Thoracic aorta (tissue), 2 donors: ENCODE data around the gene BANF1. TPM values are rescaled to one million over a fixed set of nuclear protein-coding genes. Genes with fewer than 3 reads are reported as not detected.
A peak's percentile ranks its signal among the peaks of the same experiment; 100 is the strongest.

Experiments
- ATAC-seq: fragments of 150-250 bp; one replicate; pipeline ENCODE4 v1.8.0; 2017; ENCODE audit warnings: low read depth; ENCODE audit not compliant: insufficient number of reproducible peaks, low FRiP score
- DNase-seq: peaks from one replicate; pipeline ENCODE4 v3.0.0-alpha.2; 2020; ENCODE audit warnings: low spot score
- H3K27ac ChIP-seq, 2 donors: fragments of 200-600 bp; sonication (generic); 1 replicate in 1 of 2; 2 replicates in 1 of 2; pipeline ENCODE4 v1.5.1; 2016; ENCODE audit warnings: mild to moderate bottlenecking in 2 of 2, moderate library complexity in 2 of 2
- H3K27me3 ChIP-seq: fragments of 200-600 bp; sonication (generic); replicated peaks from 2 replicates; pipeline ENCODE4 v1.6.0; 2016; ENCODE audit warnings: mild to moderate bottlenecking; ENCODE audit not compliant: insufficient read depth
- H3K36me3 ChIP-seq: fragments of 200-600 bp; sonication (generic); one replicate; pipeline ENCODE4 v1.5.1; 2016
- H3K4me1 ChIP-seq, 2 donors: fragments of 200-600 bp; sonication (generic); 1 replicate in 1 of 2; 2 replicates in 1 of 2; pipeline versions ENCODE4 v1.5.1 to v1.6.0; 2016; ENCODE audit warnings: low read depth in 2 of 2, mild to moderate bottlenecking in 1 of 2; ENCODE audit not compliant: control insufficient read depth in 1 of 2
- H3K4me3 ChIP-seq: fragments of 200-600 bp; sonication (generic); 2 replicates; pipeline ENCODE4 v1.5.1; 2016; ENCODE audit warnings: mild to moderate bottlenecking
- H3K9me3 ChIP-seq: fragments of 200-600 bp; sonication (generic); 2 replicates; pipeline ENCODE4 v1.5.1; 2016
- CTCF ChIP-seq: fragments of 200-600 bp; sonication (generic); IDR thresholded peaks from one replicate; pipeline ENCODE4 v1.5.1; 2019; ENCODE audit warnings: antibody characterized with exemption
- total RNA-seq, 2 donors: library from RNA; depleted of rRNA; stranded (reverse); fragments of >200 nt; gene quantifications; one replicate each; pipeline versions ENCODE4 v1.1.0 to v1.2.3, GENCODE V29; 2016

Gene BANF1
- total RNA-seq, 2 donors from 2014 or later, result 22.2 to 60.0 TPM

DNA sequence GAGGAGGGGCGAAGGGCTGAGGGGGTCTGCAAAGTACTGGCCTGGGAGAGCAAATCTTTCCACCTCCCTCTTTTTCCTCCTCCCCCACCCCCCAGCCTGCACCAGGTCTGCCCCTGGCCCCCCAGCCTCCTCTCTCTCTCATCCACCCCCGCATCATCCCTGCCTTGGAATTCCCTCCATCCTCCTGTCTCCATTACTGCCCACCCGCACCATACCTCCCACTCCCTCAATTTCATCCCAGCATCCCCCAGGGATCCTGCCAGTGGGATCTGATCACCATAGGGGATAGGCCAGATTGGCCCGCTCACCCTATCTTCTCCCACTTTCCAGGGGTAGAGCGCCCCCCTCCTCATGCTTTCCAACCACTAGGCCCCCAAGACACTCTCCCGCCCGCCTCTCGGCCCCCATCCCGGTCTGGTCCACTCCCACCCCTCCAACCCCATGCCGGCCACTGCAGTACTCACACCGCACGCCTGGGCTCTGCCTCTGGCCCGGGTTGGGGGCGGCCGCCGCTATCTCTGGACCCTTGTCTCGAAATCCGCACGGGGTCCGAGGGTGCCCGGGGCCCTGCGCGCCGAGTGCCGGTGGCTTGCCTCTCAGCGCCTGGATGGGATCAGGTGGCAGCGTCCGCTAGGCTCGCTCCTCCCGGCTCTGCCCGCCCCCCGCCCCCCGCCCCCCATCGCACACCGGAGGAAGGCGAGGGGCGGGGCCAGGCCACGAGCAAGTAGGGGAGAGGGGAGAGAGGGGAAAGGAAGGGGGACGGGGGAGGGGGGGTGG lies 46.4 kb downstream of the BANF1 start, which contains the start of gene GAL3ST3:
TSS of gene GAL3ST3 (minus strand) at position 615 of the 777 bp plus-strand sequence. CDS start 3,746 bp downstream, outside the sequence.
- ATAC-seq, result no peak
- peaks cover 14 to 34% of the 10 kb centered on the region in 2 donors for H3K4me1 ChIP-seq
- H3K9me3 ChIP-seq, result no peaks in the 10 kb centered on the region
- no peaks in the 10 kb centered on the region for H3K27me3 ChIP-seq
- no peak for TF ChIP-seq CTCF
- no peaks in the 10 kb centered on the region for H3K36me3 ChIP-seq
- no peak within 1 kb of the TSS for H3K27ac ChIP-seq
- peak within 1 kb of the TSS; percentile 29 for H3K4me3 ChIP-seq
- no peak for DNase-seq

DNA sequence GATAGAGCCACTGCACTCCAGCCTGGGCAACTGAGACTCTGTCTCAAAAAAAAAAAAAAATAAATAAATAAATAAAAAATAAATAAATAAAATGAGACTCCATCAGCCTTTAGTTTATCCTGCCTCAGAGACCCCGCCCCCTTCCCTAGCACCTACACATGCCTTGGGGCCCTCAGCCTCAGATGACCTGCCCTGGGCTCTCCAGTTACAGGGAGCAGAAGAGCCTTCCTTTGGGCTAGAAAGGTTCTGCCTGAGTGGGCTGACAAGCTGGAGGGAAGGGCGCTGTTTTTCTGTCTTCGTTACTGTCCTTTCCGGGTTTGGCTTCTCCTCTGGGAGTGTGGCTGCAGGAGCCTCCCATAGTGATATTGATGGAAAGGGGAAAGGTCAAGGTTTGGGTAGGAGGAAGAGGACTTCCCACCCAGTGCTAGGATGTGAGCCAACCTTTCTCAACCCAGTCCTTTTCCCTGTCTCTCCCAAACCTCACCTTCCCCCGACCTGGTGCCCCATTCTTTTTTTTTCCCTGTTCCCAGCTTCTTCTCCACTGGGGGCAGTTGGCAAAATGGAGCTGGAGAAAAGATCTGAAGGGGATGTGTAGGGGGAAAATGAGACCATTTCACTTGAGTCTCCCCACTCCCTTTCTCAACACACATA lies 48.4 kb downstream of the BANF1 start:
- TF ChIP-seq CTCF, result no peak
- ATAC-seq (no peak), DNase-seq (no peak)
- H3K36me3 ChIP-seq, result peaks cover 14% of the 10 kb centered on the region
- peaks cover 14 to 34% of the 10 kb centered on the region in 2 donors for H3K4me1 ChIP-seq
- no peak overlapping the region for H3K27ac ChIP-seq
- peak overlapping the region; percentile 96 for H3K4me3 ChIP-seq
- H3K9me3 ChIP-seq, result no peaks in the 10 kb centered on the region
- no peaks in the 10 kb centered on the region for H3K27me3 ChIP-seq

DNA sequence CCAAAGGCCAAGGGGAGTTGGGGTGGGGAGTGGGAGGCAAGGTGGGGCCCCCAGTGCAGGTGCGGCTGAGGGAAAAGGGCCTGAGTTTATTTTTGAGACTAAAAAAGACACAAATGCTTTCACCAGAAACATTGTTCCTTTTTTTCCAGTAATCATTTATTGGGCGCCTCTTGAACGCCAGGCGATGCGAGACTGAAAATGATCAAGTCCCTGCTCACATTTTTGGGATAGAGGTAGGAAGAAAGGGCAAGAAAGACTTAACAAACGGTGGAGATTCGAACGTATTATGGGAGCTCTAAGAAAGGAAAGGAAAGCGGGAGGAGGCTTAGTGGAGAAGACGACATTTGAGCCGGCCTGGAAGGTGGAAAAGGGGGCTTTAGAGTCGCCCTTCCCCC lies 49.1 kb downstream of the BANF1 start:
- H3K36me3 ChIP-seq, result peaks cover 19% of the 10 kb centered on the region
- no peaks in the 10 kb centered on the region for H3K9me3 ChIP-seq
- ATAC-seq (no peak), DNase-seq (no peak)
- peak overlapping the region; percentile 74 to 83 for H3K27ac ChIP-seq
- TF ChIP-seq CTCF, result no peak
- H3K4me1 ChIP-seq, result peaks cover 14 to 34% of the 10 kb centered on the region in 2 donors
- peak overlapping the region; percentile 96 for H3K4me3 ChIP-seq
- no peaks in the 10 kb centered on the region for H3K27me3 ChIP-seq

- peaks cover 14 to 34% of the 10 kb centered on the region in 2 donors for H3K4me1 ChIP-seq
Measured at GRCh38 chr11:66051766-66052663, 49.7 kb downstream of the BANF1 start, which contains the start of gene SF3B2. TSS of gene SF3B2 (plus strand) at chr11:66052364. CDS start at chr11:66052385, 21 bp downstream.

More at GRCh38 chr11:66051766-66052663, 49.7 kb downstream of the BANF1 start, which contains the start of gene SF3B2:
- H3K4me3 ChIP-seq, result peak within 1 kb of the TSS; percentile 96
- H3K27me3 ChIP-seq, result no peaks in the 10 kb centered on the region
- no peak for TF ChIP-seq CTCF
- H3K36me3 ChIP-seq, result peaks cover 26% of the 10 kb centered on the region
- peak within 1 kb of the TSS; percentile 74 to 83 for H3K27ac ChIP-seq
- no peaks in the 10 kb centered on the region for H3K9me3 ChIP-seq
- peak; percentile 80 for ATAC-seq
- peak; percentile 88 for DNase-seq
